Liver (tissue), 3 donors: ENCODE data around the gene ORC3.

Experiments
- EGR1 ChIP-seq, 2 donors: IDR thresholded peaks; 2 replicates each; pipeline ENCODE4 v1.6.1; 2016 to 2018; ENCODE audit warnings: antibody characterized with exemption in 2 of 2, low read depth in 2 of 2
- GABPA ChIP-seq, 2 donors: IDR thresholded peaks in 1 of 2; conservative IDR thresholded peaks in 1 of 2; 2 replicates each; pipeline ENCODE4 v1.6.1; 2016; ENCODE audit warnings: antibody characterized with exemption in 2 of 2, mild to moderate bottlenecking in 1 of 2, moderate library complexity in 1 of 2
- TAF1 ChIP-seq: conservative IDR thresholded peaks from 2 replicates; pipeline ENCODE4 v1.6.1; 2016; ENCODE audit warnings: antibody characterized with exemption, mild to moderate bottlenecking
- YY1 ChIP-seq: IDR thresholded peaks from 2 replicates; pipeline ENCODE4 v1.6.1; 2016; ENCODE audit warnings: antibody characterized with exemption, mild to moderate bottlenecking
- TF ChIP-seq, protein P1 (sequence below): IDR thresholded peaks from 2 replicates; pipeline ENCODE4 v1.6.1; 2016; ENCODE audit warnings: antibody characterized with exemption, mild to moderate bottlenecking
- TF ChIP-seq, protein P2 (sequence below): fragments of 150-350 bp; IDR thresholded peaks from 2 replicates; pipeline ENCODE4 v1.5.1; 2017; ENCODE audit warnings: improper control_type of control experiment, low read depth, low read length; ENCODE audit not compliant: missing input control
- donor health status: healthy.
- donor health status: healthy.

DNA sequence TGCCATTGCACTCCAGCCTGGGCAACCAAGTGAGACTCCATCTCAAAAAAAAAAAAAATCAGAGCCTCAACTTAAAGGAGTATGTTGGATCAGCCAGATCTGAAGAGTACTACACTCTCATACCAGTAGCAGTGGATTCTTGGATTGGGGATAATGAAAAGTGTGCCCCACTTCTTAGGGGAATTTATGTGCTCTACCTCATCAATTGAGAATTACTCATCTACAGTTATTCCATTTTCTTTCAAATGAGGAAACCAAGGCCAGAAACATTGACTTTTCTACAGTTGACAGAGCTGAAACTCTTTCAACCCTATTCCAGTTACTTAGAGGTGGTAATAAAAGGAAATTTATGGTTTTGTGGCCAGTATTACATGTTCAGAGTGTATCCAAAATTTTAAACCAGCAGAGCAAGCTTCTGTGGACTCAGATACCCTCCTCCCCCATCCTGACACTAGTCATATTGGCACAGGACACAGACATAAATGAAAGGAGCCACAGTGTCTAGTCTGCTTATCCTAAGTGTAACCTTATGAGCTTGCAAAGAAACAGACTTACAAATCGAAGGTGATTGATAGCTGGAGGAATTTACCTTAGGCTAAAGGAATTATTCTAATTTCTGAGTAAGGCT is 51.2 kb downstream of the ORC3 start:
- TF ChIP-seq, protein P1, sequence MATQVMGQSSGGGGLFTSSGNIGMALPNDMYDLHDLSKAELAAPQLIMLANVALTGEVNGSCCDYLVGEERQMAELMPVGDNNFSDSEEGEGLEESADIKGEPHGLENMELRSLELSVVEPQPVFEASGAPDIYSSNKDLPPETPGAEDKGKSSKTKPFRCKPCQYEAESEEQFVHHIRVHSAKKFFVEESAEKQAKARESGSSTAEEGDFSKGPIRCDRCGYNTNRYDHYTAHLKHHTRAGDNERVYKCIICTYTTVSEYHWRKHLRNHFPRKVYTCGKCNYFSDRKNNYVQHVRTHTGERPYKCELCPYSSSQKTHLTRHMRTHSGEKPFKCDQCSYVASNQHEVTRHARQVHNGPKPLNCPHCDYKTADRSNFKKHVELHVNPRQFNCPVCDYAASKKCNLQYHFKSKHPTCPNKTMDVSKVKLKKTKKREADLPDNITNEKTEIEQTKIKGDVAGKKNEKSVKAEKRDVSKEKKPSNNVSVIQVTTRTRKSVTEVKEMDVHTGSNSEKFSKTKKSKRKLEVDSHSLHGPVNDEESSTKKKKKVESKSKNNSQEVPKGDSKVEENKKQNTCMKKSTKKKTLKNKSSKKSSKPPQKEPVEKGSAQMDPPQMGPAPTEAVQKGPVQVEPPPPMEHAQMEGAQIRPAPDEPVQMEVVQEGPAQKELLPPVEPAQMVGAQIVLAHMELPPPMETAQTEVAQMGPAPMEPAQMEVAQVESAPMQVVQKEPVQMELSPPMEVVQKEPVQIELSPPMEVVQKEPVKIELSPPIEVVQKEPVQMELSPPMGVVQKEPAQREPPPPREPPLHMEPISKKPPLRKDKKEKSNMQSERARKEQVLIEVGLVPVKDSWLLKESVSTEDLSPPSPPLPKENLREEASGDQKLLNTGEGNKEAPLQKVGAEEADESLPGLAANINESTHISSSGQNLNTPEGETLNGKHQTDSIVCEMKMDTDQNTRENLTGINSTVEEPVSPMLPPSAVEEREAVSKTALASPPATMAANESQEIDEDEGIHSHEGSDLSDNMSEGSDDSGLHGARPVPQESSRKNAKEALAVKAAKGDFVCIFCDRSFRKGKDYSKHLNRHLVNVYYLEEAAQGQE: no peak
- TF ChIP-seq, protein P2, sequence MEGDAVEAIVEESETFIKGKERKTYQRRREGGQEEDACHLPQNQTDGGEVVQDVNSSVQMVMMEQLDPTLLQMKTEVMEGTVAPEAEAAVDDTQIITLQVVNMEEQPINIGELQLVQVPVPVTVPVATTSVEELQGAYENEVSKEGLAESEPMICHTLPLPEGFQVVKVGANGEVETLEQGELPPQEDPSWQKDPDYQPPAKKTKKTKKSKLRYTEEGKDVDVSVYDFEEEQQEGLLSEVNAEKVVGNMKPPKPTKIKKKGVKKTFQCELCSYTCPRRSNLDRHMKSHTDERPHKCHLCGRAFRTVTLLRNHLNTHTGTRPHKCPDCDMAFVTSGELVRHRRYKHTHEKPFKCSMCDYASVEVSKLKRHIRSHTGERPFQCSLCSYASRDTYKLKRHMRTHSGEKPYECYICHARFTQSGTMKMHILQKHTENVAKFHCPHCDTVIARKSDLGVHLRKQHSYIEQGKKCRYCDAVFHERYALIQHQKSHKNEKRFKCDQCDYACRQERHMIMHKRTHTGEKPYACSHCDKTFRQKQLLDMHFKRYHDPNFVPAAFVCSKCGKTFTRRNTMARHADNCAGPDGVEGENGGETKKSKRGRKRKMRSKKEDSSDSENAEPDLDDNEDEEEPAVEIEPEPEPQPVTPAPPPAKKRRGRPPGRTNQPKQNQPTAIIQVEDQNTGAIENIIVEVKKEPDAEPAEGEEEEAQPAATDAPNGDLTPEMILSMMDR: no peak
- TF ChIP-seq YY1: no peak
- TF ChIP-seq GABPA (IDR thresholded peaks at IDR 0.05 in 1 of 2, conservative IDR thresholded peaks at IDR 0.05 in 1 of 2): no peak
- TF ChIP-seq EGR1 (IDR thresholded peaks at IDR 0.05; ENCODE audit: low read depth in 2 of 2): no peak
- no peak for TF ChIP-seq TAF1
